WI38 (cell line): ENCODE data around the gene NEDD4L.

Experiments used
- H3K4me3 ChIP-seq: 2 replicates; pipeline ENCODE4 v1.5.1; 2011; ENCODE audit warnings: low read depth, mild to moderate bottlenecking, control low read depth, low read length
- TF ChIP-seq, protein P1 (sequence below): IDR thresholded peaks from 2 replicates; pipeline ENCODE4 v1.5.1; 2012; ENCODE audit warnings: low read depth, mild to moderate bottlenecking, control low read depth, low read length

Gene NEDD4L

DNA sequence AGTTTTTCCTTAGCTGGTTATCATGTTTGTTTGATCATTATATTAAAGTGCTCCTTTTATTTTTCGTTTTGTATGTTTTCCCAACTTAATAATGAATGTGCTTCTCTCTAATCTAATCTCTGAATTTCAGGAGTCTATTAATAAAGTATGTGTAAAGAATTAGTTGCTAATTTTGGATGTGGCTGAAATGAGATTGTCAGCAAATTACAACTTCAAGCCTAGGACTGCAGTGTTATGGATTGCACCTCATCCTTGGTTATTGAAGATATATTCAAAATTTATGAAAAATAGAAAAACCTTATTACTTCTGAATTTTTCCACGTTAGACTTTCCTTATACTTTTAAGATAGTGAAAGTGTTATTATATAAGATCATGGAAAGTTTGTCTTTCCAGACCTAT is 227.7 kb downstream of the NEDD4L start:
- H3K4me3 ChIP-seq, result no peak overlapping the region
- TF ChIP-seq, protein P1, sequence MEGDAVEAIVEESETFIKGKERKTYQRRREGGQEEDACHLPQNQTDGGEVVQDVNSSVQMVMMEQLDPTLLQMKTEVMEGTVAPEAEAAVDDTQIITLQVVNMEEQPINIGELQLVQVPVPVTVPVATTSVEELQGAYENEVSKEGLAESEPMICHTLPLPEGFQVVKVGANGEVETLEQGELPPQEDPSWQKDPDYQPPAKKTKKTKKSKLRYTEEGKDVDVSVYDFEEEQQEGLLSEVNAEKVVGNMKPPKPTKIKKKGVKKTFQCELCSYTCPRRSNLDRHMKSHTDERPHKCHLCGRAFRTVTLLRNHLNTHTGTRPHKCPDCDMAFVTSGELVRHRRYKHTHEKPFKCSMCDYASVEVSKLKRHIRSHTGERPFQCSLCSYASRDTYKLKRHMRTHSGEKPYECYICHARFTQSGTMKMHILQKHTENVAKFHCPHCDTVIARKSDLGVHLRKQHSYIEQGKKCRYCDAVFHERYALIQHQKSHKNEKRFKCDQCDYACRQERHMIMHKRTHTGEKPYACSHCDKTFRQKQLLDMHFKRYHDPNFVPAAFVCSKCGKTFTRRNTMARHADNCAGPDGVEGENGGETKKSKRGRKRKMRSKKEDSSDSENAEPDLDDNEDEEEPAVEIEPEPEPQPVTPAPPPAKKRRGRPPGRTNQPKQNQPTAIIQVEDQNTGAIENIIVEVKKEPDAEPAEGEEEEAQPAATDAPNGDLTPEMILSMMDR, result no peak

DNA sequence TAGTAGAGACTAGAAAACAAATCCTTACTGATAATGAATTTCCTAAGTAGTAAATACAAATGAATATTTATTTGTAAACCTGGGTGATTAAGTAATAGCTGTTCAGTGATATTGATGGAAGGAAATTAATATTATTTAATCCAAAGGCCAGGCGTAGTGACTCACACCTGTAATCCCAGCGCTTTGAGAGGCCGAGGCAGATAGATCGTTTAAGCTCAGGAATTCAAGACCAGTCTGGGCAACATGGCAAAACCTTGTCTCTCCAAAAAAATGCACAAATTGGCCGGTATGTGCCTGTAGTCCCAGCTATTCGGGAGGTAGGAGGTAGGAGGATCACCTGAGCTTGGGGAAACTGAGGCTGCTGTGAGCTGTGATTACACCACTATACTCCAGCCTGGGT is 228.2 kb downstream of the NEDD4L start:
- H3K4me3 ChIP-seq, result no peak overlapping the region
- TF ChIP-seq, protein P1, result no peak

DNA sequence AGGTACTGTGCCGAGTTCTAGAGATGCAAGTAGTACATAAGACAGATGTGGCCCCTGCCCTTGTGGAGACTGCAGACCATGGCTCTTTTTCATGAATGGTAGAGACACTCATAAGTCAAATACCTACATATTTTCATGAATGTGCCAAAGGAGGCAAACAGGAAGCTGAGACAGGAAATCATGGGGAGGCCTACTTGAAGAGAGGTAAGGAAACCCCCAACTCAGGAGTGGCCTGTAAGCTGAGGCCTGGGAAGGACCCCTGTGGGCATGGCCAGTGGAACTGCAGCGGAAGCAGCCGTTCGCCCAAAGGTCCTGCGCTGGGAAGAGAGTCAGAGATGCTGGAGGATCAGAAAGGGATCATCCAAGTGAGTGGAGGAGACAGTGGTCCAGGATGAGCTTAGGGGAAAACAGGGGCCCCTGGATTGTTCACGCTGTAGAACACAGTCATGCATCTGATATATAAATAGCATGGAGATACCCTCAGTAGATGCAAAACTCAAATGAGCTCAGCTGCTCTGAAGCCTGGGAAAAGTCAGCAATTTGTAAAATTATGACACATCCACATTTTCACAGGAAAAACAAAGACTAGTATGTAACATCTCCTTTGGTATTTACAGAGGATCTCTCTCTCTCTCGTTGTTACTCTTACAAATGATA is 228.9 kb downstream of the NEDD4L start:
- TF ChIP-seq, protein P1, result no peak
- H3K4me3 ChIP-seq, result no peak overlapping the region

DNA sequence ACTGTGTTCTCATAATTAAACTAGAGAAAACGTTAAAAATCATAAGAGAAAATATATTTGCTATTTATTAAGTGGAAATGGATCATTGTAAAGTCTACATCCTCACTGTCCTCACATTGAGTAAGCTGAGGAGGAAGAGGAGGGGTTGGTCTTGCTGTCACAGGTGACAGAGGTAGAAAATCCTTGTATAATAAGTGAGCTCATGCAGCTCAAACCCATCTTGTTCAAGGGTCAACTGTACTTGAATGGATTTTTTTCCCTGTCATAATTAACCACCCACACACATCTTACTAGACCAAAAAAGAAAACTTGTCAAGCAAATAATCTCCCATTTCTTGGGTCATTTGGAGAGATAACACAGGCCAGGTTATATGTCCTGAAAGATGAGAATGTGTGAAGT is 231.2 kb downstream of the NEDD4L start:
- TF ChIP-seq, protein P1, result no peak
- H3K4me3 ChIP-seq, result no peak overlapping the region

DNA sequence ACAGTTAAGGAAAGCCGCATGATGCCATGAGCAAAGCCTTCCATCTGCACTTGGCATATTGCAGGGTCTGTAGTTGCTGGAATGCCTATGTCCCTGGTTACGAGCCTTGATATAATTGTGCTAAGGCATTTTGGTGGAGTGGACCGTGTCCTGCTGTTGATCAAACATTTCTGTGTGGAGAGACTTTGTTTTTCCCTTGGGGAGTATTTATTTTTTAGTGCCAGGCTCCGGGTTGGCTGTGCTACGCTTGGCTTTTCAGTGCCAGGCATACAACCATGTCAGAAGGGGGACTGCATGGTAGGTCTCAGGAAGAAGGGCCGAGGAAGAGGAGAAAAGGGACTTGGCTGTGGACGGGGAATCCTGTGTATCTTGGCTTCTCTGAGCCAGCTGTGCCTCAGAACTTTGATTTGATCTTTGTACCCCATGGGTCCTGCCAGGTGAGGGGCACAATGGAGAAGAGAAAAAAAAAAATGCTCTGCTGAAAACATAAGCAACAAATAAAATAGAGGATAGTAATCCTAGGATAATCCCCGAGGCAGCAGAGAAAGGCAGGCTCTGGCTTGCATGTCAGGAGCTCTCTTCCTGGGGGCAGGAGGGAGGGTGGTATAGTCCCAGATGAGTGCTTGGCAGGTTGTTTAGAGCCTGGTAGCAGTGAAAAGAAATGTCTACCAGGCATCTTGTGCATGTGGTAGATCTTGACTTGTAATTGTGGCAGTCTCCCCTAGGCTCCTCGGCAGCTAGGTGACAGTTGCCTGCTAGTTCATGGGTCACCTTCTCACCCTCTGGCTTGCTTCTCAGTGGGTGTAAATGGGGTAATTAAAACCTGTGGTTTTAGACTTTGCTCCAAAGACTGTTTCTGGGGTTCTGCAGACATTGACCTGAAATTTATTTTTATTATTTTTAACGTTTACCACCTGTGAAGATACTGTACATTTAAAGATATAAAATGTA is 233.0 kb downstream of the NEDD4L start:
- TF ChIP-seq, protein P1, result no peak

DNA sequence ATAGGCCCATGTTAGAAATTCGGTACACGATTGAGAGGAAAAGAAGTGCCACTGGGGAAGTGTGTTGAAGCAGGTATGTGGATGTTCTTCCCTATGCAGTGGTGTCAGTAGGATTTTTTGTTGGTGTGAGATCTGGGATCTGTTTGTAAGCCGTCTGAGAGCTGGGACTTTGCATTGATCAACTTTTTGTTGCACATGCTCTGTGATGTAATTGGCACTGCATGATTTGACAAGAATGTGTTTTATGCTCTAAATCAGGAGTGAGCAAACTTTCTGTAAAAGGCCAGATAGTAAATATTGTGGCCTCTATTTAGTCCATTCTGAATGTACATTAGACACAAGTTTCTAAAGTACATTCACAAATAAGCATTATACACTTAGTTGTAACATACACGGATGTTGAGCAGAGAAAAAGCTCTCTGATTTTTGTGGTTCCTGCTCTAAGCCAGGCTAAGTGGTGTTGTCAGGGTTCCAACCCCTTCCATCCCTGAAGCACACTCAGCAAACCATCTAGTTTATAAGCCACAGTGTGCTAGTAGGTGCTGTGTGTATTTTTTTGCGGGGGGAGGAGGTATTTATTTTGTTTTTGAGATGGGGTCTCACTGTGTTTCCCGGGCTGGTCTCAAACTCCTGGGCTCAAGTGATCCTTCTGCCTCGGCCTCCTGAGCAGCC is 235.6 kb downstream of the NEDD4L start:
- TF ChIP-seq, protein P1, result no peak
- H3K4me3 ChIP-seq, result no peak overlapping the region

More for the DNA sequence above, 233.0 kb downstream of the NEDD4L start:
- no peak overlapping the region for H3K4me3 ChIP-seq
